ENCODE results near the gene HMGB1.

DNA sequence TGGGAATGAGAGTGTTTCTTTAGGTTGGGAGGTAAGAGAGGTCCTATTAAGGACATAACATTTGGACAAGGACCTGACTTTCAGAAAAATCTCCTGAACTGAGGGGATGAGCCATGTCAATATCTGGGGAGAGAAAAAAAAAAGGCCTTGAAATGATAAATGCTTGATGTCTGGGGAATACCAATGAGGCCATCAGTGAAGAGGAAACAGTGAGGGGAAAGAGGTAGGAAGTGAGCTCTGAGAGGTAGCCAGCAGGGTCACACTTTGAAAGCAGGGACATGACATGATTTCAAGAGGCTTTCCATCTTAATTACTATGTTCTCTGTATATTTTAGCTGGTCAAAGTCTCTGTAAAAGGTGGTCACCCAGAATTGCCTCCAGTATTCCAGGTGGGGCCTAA lies 53.4 kb downstream of the HMGB1 start:
- TF ChIP-seq, protein P1, sequence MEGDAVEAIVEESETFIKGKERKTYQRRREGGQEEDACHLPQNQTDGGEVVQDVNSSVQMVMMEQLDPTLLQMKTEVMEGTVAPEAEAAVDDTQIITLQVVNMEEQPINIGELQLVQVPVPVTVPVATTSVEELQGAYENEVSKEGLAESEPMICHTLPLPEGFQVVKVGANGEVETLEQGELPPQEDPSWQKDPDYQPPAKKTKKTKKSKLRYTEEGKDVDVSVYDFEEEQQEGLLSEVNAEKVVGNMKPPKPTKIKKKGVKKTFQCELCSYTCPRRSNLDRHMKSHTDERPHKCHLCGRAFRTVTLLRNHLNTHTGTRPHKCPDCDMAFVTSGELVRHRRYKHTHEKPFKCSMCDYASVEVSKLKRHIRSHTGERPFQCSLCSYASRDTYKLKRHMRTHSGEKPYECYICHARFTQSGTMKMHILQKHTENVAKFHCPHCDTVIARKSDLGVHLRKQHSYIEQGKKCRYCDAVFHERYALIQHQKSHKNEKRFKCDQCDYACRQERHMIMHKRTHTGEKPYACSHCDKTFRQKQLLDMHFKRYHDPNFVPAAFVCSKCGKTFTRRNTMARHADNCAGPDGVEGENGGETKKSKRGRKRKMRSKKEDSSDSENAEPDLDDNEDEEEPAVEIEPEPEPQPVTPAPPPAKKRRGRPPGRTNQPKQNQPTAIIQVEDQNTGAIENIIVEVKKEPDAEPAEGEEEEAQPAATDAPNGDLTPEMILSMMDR (IDR thresholded peaks at IDR 0.05; ENCODE audit: borderline replicate concordance, extremely low read depth, low read length, poor library complexity, severe bottlenecking): no peak
- TF ChIP-seq EZH2 (IDR thresholded peaks at IDR 0.05; ENCODE audit: borderline replicate concordance, low read depth, low read length, severe bottlenecking): no peak
